Embryonic facial prominence (tissue), 1 donor: ENCODE measurements around the gene KLF6.
A peak's percentile ranks its signal among the peaks of the same experiment; 100 is the strongest.

Experiments
- DNase-seq: peaks from one replicate; pipeline ENCODE4 v3.0.0-alpha.2; 2016; ENCODE audit errors: extremely low spot score

Gene KLF6

DNA sequence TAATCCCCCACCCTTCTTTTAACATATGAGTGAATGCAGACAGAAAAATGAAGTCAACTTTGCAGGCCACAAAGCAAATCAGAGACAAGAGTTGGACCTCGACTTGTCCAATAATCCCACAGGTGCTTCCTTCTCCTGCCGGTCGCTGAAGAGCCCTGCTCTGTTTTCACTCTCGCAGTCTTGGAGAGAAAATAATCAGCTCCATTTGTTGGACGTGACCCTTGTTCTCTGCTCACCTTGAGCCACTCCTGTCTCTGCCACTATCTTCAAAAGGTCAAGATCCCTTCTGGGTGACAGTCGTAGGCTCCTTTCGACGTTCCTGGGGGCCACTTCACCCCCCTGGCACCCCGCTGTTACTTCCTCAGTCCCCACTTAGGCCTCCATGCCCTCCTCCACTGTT lies 2.8 kb upstream of the KLF6 start:
- DNase-seq = no peak

DNA sequence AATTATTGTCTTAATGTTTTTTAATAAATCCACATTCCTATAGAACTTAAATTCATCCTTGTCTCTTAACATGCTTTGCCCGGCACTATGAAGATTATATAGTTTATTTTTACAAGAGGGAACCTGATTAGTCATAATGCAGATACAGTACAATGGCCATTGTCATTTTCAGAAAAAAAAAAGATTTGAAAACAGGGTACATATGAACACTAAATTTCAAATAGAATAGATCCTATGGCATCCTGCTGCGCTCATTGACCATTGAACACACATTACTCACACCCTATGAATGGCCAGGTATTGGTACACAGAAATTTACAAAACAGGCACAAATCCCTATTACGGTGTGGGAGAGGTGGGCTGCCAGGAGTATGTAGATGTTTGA lies 2.0 kb upstream of the KLF6 start:
- DNase-seq = no peak

DNA sequence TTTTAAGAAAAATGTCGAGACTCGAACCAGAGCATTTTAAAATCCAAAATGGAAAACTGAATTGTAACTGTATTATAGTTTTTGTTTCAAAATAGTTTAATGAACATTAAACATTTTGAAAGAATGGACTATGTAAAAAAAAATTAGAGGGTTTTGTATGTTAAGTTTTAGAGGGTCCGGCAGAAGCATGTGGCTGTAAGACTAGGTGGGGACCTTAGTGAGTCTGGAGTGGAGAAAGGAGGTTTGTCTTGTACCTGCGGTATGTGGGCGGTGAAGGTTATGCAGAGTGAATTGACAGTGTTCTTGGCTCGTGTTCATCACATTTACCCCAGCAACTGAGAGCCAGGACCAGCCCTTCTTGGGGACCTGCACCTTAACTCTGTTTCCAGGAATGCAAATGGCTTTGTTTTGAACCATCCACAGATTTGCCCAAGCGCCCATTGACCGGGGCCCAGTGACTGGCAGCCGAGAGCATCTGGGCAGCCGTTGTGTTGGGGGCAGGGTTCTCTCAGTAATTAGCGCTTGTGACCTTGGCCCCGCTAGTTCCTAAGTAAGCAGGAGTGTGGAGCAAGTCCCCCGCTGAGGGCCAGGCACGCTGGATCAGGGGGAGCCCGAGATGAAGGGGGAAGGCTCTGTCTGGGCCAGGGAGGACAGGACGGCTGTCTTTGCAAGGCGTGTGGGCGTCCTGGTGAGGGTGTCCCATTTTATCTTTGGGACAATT lies 1.4 kb upstream of the KLF6 start:
- DNase-seq = no peak

DNA sequence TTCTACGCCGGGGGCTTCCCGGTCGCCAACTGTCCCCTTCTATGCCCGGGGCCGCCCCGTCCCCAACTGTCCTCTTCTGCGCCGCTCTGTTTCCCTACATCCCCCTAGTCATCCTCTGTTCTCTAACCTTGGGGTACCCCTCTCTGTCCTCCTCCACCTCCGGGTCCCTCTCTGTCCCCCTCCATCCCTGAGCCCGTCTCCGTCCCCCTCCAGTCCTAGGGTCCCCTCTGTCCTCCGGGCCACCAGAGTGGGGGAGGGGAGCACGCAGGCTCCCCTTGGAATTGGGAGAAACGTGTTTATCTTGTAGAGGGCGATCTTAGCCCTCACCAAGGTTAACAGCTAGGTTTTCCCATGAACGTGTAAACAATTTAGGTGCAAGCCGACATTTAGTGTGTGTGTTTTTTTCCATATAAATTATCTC lies 852 bp upstream of the KLF6 start:
- DNase-seq = no peak

DNA sequence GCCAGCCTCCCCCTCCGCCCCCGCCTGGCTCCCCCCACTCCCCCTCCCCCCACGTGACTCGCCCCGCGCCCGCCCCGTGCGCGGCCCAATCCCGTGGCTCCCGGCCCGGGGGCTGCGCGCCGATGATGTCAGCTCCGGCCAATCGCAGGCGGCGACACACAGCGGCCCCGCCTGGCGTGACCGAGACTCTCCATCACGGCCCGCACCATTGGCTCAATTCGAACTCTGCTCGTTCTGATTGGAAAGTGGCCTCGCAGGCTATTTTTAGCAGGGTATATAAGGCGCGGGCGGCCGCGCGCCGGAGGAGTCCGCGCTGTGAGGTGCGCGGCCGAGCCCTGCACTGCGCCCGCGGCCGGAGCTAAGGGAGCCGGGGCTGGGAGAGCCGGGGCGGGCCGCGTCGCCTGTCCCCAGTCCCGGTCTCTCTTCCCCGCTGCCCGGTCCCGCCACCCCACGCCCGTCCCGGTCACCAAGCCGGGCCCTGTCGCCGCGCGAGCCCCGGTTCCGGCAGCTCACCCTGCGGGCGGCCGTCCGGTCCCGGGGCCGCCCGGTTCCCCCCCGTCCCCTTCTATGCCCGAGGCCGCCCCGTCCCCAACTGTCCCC lies 342 bp upstream of the KLF6 start:
- peak; percentile 96 for DNase-seq

DNA sequence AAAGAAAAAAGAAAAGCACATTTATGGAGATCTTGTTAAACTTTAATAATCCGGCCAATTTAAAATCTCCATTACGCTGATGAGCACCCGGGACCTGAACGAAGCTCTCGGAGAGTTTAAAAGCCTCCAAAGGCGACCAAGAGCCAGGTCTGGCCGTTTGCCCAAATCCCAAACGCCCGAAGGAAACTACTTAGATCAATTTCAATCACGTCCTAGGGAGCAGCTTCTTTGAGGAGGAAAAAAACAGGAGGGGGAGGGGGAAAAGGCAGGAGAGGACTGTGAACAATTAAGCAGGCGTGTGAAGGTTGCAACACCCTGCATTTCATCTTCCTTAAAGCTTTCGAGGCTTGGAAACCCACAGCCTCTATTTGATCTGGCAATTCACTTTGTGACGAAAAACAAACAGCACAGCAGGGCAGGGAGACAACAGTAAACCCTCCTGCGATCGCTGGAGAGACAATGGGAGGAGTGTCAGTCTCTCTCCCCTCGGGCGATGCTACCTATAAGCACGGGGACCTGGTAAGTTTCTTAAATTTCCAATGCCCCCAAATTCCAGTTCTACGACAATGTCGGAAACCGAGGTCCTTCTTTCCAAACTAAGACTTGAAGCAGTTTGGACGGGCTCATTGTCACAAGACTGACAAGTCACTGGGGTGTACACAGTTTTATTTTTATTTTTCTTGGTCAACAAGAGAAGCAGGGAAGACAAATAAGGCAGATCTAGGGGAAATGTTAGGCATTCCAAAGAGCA lies 1.2 kb downstream of the KLF6 start:
- peak; percentile 82 for DNase-seq

DNA sequence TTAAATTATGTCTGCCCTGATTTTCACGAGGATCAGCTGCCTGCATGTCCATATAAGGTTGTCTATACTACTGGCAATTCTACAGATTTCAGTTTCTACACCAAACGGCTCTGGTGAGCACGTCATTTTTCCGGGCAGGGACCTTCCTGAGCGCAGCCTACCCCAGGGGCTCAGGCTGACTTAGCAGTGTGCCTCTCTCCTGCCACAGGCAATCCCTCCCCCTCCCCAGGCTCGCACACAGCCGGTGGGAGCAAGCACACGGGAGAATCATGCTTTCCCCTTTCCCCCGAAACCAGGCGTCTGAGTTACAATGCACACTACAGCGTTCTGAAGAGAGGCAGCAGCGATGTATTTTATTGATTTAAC lies 1.7 kb downstream of the KLF6 start:
- DNase-seq = no peak

DNA sequence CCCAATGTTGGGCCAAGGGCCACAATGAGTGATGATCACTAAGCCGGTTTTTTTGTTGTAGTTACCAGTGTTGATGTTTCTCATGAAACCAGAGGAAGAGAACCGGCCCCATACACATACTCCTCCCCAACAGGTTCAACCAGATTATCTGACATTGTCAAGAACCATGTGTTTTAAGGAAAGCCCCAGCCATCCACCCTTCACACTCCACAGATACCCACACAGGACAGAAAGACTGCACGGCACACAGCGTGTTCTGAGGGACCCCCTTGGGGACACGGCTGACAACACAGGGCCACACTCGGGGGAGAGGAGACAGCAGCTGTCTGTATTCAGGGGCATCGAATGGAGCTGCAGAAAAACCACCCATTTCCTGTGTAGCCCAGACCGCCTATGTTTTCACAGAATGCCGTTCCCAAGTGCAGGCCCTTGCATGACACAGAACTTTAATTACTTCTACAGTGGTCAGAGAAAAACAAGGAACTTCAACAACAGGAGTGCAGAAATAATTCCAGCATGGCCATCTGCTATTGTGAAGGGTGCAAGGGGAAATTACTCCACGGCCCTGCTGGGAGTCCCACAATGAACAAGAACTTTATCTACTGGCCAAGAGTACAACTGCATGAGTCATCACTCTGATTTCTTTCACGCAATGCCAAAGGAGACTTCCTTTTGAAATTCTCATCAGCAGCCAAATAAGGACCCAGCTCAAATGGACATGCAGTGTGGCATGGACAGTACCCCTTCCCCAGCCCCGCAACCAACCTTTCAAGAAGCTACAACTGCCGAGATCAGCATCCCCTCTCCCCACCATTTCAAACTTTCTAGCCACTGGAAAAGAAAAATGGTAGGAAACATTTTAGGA lies 2.3 kb downstream of the KLF6 start:
- no peak for DNase-seq

DNA sequence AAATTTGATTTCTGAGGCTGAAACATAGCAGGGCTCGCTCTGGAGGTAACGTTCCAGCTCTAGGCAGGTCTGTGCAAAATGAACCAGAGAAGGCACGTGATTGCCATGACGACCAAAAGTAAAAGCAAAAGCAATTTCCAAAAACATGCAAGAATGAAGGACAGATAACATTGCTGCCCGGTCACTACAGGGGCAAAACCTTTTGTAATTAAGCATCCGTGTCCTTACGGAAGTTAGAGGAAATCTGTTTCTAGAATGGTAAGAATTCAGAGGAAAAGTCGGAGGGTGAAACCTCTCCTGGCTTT lies 2.9 kb downstream of the KLF6 start:
- DNase-seq = no peak

DNA sequence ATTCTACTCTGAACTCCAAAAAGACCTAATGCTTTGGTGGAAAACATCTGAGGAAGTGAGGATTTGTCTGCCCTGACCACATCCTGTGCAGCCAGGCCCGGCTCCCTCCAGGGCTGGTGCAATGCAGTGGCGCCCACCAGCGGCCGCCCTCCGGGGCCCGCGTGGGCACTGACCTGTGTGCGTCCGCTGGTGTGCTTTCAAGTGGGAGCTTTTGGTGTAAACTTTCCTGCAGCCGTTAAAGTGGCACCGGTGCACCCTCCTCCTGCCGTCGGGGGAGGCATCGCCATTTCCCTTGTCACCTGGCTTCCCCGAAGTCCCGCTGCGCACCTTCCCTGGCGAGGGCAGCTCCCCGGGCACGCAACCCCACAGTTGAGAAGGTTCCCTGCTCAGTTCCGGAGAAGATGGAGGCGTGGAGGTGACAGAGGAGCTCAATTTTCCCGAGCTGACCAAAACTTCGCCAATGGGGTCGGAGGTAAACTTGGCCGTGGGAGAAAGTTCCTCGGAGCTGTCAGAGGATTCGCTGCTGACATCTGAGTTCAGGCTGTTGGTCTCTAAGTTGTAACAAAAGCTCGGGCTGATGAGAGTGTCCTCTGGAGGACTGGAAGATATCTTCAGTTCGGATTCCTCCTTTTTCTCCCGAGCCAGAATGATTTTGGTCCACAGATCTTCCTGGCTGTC lies 3.4 kb downstream of the KLF6 start:
- no peak for DNase-seq

DNA sequence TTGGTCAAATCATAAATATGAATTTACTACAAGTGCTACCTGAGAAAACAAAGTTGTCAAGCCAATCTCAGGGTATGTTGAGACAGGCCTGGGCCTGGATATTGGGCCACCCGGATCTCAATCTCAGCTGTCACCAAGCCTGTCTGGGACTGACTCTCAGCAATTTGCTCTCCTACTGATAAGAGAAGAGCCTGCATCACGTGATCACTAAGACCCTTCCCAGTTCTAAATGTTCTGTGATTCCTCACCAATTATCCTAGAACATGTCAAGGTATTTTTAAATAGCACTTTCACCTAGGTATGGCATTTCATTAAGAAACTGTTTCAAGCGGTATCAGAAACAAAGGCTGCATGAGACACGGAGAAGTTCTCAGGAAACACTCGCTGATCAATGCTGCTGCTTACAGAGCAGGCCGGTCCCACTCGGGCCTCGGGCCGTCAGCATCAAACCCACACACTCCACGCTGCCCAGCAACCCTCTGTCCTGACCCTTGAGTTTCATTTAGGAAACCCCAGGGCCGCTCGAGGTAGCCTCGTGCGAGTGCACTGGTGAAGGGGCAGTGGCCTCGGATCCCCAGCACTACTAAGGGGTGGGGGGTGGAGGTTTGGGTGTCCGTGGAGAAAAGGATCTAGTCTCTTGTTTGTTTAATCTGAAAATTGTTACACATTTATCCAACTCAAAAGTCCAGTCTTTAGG lies 4.1 kb downstream of the KLF6 start:
- no peak for DNase-seq

DNA sequence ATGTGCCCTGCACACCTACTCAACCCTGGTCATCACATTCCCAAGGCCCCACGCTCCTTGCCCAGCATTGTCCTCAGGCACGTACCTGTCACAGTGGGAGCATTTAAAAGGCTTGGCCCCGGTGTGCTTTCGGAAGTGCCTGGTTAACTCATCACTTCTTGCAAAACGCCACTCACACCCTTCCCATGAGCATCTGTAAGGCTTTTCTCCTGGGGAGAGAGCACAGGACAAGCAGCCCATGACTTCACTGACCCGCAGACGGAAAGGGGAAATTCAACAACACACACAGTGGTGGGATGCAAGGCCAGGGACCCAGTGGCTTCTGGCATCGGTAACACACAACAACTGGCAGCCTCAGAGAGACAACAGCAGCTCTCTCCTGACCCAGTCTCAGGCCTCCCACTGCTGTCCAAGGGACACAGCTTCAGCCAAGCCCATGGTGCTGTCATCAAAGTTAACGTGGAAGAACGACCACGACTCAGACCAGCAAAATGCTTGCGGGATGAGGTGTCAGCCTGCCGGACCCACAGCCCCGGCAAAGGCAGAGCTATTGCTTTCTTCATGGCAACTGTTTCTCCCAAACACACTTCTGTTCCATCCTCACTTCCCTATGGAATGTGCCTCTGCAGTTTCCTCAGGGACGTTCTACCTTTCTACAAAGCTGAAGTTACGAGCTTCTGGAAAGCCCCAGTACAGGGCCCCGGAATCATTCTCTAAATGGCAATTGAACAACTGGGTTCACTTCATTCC lies 4.8 kb downstream of the KLF6 start:
- no peak for DNase-seq

DNA sequence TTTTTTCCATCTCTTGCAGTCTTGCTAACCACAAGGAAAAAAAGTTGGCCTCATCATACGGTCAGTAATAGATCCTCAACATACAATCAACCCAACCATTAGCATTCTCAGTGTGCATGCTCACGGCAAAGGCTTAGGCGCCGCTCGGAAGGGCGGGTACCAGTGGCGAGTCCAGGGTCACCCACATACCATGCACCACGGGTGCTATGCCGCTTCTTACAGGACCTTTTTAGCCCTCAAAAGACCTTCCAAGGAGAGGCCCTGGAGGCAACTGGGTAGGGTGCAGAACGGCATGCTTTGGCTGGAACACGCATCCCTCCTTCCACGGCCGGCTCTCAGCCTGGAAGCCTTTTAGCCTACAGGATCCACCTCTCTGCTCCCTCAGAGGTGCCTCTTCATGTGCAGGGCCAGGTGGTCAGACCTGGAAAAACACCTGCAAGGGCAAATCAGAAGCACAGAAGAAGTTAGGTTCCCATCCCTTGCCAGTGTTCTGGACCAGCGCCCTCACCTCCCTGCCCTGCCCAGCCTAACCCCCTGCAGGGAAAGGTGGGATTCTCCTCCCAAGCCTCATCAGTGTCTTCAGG lies 5.8 kb downstream of the KLF6 start:
- no peak for DNase-seq

DNA sequence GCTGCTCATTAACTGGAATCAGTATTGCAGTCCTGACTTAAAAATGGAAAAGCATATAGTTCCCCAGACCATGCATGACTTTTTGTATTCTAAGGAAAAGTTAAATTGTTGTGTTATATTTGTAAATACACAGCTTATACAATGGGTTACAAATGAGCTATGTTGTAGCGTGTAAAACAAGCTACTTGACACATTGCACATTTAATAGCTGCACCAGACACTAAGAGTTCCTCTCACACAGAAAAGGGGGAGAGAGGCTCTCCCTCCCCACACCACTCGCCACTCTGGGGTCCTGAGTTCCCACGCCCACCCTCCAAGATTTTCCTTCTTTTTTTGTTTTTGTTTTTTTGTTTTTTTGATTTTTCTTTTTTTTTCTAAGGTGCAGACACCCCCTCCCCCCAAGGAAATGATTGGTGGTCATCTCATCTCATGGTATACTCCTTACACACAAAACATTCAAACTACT lies 6.3 kb downstream of the KLF6 start:
- DNase-seq = no peak

DNA sequence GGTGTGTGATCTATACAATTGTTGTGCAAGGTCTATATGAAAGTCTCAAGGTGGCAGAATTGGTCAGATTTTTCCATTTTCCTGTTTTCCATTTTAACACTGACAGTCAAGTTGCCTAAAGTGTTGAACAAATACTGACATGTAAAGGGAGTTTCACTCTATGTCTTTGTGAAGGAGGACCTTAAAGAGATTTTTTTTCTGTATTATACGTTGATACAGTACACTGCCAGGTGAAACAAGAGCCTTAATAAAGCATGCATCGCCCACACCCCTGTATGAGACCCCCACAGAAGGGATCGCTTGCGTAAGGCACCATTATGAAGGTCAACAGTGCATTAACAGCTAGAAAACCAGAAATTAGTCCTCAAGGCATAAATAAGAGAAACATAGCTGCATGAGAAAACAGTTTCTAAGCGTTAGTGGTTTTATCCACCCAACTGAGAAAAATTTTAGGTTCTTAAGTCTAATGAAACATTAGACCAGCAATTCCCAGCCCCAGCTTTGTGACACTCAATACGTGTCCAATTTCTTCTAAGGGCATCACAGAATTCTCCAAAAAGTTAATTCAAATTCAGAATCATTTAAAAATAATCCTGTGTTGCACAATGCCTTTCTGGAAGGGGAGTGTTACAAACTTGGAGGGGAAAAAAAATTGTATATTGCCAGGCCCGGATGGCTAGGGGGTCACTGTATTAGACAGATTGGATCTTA lies 6.9 kb downstream of the KLF6 start:
- DNase-seq = no peak

DNA sequence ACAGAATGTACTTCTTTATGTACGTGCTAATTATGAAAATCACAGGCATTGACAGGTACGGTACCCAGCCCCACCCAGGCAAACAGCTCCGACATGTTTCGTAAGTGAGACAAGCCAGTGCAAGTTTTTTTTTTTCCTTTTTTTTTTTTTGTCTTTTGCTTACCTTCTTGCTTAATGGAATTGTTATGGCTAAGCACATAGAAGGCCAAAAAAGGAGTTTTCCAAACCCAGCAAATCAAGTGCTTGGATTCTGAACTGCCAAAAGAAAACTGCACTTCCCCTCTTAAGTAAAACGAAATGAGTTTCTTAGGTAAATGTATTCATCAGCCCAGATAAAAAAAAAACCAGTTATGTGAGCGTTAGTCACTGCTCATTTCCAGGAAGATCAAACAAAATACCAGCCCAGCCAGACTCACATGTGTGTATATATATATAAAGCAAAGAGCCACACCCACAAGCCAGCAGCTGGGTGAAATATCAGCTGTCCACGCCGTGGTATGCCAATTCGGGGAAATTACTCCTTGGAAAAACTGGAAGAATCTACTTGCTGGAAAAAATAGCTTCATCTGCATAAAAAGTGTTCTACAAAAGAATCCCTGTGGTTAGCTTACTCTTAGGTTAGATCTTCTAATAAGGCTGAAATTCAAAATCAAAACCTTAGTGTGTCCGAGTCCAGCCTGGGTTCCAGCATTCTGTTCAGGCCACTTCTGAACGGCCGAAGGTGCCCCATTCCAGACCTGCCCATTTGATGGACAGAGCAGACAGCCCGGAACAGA lies 8.0 kb downstream of the KLF6 start:
- no peak for DNase-seq

DNA sequence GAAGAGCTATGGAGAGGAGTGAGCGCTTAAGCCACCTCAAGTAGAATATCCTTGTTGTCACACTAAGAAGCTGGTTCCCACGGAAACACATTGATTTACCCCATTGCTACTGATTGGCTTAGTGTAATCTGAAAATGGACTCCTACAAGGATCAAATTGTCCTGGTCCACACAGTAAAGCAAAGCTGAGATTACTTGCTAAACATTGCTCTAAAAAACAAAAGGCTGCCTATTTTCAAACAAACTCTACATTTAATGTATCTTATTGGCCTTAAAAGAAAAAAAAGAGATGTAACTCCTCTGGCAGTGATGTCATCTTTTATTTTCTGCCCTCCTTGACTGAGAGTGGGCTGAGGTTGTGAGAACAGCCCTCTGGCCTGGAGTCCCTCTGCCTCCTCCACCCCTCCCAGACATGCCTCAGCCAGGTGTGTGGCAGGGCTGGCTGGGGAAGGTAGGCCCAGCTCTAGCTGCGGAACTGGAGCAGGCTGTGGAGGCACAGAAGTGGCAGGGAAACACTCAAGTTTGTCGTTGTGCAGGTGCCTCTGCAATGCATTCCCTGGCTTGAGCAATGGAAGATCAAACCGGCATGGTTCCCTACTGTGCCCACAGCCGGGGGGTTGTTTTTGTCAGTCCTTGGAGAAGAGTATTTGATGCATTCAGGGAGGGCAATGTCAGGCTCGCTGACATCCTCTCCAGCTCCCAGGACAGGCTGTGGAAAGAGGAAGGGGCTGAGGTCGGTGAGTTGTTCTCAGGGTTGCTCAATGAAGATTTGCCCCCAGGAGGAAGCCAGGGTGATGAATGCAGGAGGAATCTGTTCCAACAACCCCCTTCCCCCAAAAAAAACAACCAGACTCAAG lies 9.1 kb downstream of the KLF6 start:
- DNase-seq = no peak
